Adipocyte (in vitro differentiated cells): ENCODE data around the gene NUBPL.
"Not testable (repeated sequence)": the region's sequence is repeated elsewhere in the genome, so short reads cannot be mapped to it uniquely, and the experiment has no call there.

Experiments
- DNase-seq: peaks from one replicate; pipeline ENCODE4 v3.0.0-alpha.2; 2015; ENCODE audit warnings: low read depth
- H3K27me3 ChIP-seq: replicated peaks from 2 replicates; pipeline ENCODE4 v1.7.0; 2013; ENCODE audit warnings: mild to moderate bottlenecking, low read length, moderate library complexity; ENCODE audit not compliant: control insufficient read depth, insufficient read depth
- H3K36me3 ChIP-seq: 2 replicates; pipeline ENCODE4 v1.7.0; 2013; ENCODE audit warnings: low read length, mild to moderate bottlenecking, moderate library complexity; ENCODE audit not compliant: control insufficient read depth, insufficient read depth, severe bottlenecking
- H3K4me1 ChIP-seq: 2 replicates; pipeline ENCODE4 v1.7.0; 2013; ENCODE audit warnings: mild to moderate bottlenecking, low read length, moderate library complexity; ENCODE audit not compliant: control insufficient read depth, insufficient read depth
- H3K4me3 ChIP-seq: 2 replicates; pipeline ENCODE4 v1.7.0; 2013; ENCODE audit warnings: mild to moderate bottlenecking, low read length, moderate library complexity
- H3K9ac ChIP-seq: 2 replicates; pipeline ENCODE4 v1.7.0; 2013; ENCODE audit warnings: mild to moderate bottlenecking, low read length, moderate library complexity
- H3K9me3 ChIP-seq: 2 replicates; pipeline ENCODE4 v1.7.0; 2013; ENCODE audit warnings: mild to moderate bottlenecking, low read length, moderate library complexity; ENCODE audit not compliant: control insufficient read depth

NUBPL gene

GRCh38 chr14:31705731-31706130, 144.5 kb downstream of the NUBPL start:
- no peaks in the 10 kb centered on the region for H3K27me3 ChIP-seq
- no peak for DNase-seq
- no peak overlapping the region for H3K9ac ChIP-seq
- H3K4me1 ChIP-seq: no peaks in the 10 kb centered on the region
- no peak overlapping the region for H3K4me3 ChIP-seq
- H3K36me3 ChIP-seq: no peaks in the 10 kb centered on the region
- H3K9me3 ChIP-seq: peaks cover 8% of the 10 kb centered on the region

DNA sequence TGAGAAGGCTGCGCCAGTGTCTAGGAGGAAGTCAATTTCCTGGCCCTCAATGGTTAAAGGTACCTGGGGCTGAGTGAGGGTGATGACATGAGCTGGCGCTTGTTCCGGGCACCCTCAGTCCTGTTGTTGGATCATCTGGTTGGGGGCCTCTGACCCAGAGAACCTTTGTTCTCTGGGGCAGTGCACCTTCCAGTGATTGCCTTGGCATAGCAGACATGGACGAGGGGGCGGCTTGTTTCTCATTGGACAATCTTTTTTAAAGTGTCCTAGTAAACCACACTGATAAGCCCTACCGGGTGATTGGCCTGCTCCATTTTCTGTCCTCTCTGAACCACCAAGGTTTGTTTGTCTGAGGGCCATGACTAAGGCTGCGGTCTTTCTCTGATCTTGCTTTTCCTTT, 147.5 kb downstream of the NUBPL start:
- not testable (repeated sequence) for H3K36me3 ChIP-seq, H3K4me1 ChIP-seq, H3K9me3 ChIP-seq, DNase-seq, H3K27me3 ChIP-seq, H3K4me3 ChIP-seq, H3K9ac ChIP-seq

DNA sequence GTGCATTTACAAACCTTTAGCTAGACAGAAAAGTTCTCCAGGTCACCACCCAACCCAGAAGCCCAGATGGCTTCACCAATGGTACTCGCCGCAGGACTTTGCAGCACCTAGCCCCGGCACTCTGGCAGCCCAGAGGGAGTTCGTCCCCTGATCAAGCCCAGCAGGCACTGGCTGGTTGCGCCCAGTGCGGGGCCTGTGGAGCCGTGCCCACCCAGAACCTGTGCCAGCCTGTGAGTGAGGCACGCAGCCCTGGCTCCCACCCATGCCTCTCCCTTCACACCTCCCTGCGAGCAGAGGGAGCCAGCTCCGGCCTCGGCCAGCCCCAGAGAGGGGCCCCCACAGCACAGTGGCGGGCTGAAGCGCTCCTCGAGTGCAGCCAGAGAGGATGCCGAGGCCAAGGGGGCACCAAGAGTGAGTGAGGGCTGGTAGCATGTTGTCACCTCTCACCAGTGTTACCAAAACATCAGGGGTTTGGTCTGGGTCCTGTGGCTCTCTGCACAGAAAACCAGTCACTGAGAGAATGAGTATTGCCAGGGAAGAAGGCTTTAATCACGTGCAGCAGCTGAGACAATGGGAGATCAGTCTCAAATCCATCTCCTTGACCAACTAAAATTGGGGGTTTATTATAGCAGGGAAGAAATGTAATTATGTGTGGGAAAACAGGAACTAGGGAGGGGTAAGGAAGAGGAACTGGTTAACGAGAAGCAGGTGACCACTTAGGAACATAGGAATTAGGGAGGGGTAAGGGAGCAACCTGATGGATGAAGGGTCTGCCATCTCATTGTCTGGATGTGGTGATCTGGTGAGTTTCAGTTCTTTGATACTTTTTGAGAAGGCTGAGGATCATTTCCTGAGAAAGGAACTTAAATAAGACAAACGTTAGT, 151.3 kb downstream of the NUBPL start:
- Histone ChIP-seq H3K9me3 (no peaks in the 10 kb centered on the region), H3K9ac (no peak overlapping the region), H3K27me3 (no peaks in the 10 kb centered on the region), H3K4me1 (peaks cover 1% of the 10 kb centered on the region), H3K36me3 (no peaks in the 10 kb centered on the region), H3K4me3 (no peak overlapping the region)
- no peak for DNase-seq

- H3K4me1 ChIP-seq: peaks cover 5% of the 10 kb centered on the region
- DNase-seq: no peak
Measured at GRCh38 chr14:31716208-31716607, 155.0 kb downstream of the NUBPL start.

DNA sequence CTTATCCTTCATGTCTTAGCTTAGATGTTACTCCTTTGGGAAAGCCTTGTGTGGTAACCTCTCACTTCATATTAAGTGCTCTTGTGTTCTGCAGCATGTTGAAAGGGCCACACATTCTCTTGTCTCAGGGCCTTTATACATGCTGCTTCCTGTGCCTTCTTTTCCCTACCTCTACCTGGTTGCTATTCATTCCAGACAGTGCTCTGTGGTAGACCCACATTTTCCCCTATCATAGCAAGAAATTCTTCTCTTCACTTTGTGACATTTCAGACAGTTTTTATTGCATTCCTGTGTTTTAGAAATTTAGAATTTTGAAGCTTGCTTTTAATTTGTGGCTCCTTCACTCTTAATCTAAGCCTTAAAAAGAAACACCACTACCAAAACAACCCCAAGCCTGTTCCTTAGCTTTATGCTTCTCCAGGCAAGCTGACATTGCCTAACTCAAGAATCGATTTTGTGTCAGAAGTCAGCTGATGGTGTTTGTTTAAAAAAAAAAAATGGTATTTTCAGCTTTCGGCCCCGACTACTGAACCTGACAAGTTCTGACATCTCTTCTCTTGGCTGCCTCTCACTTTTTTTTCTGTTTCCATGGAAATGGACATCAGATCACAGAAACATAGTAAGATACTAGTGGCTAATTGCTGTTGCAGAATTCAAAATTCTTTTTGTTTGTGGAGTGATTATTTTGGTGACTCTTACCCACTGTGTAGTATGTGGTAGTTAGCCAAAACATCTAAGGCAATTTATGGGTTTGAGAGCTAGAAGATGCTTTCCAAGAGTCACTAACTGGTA, 156.3 kb downstream of the NUBPL start:
- no peak overlapping the region for H3K9ac ChIP-seq
- no peaks in the 10 kb centered on the region for H3K36me3 ChIP-seq
- no peaks in the 10 kb centered on the region for H3K27me3 ChIP-seq
- H3K4me1 ChIP-seq: peaks cover 5% of the 10 kb centered on the region
- DNase-seq: no peak
- no peak overlapping the region for H3K4me3 ChIP-seq
- H3K9me3 ChIP-seq: no peaks in the 10 kb centered on the region

More at GRCh38 chr14:31716208-31716607, 155.0 kb downstream of the NUBPL start:
- Histone ChIP-seq H3K9ac (no peak overlapping the region), H3K36me3 (no peaks in the 10 kb centered on the region), H3K9me3 (no peaks in the 10 kb centered on the region), H3K27me3 (no peaks in the 10 kb centered on the region), H3K4me3 (no peak overlapping the region)

DNA sequence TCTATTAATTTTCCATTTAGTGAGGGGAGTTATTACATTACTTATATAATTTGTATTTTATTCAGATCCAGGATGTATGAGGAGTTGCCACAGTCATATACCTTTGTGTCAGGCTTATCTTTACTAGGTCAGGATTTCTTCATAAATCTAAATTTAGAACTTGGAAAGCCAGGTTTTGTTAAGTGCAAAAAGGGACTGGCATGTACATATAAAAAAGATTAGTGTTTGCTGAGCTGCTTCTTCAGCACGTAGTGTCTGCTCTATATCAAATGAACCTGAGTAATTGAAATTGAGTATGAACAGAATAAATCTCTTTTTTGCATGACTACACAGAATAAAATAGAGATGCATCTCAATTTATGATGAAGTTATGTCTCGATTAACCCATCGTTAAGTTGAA, 157.4 kb downstream of the NUBPL start:
- H3K36me3 ChIP-seq: no peaks in the 10 kb centered on the region
- H3K27me3 ChIP-seq: no peaks in the 10 kb centered on the region
- no peak overlapping the region for H3K9ac ChIP-seq
- DNase-seq: no peak
- peaks cover 5% of the 10 kb centered on the region for H3K4me1 ChIP-seq
- H3K9me3 ChIP-seq: no peaks in the 10 kb centered on the region
- no peak overlapping the region for H3K4me3 ChIP-seq

GRCh38 chr14:31718985-31719384, 157.8 kb downstream of the NUBPL start:
- Histone ChIP-seq H3K4me3 (no peak overlapping the region), H3K9ac (no peak overlapping the region)

DNA sequence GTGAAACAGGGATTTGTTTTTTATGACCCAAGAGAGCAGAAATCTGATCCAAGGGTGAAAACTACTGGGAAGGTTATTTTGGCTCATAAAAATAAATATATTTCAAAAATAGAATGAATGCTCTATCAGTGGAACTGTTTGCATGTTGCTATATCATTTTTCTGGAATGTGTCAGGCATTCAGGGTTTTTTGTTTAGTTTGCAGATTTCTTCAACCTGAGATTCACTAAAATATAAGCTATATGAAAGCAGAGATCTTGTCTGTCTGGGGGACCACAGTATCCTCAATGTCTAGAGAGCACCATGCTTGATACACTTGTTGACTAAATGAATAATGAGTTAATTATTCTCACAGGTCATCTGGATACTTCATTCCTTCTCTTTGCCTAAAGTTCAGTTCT, 165.1 kb downstream of the NUBPL start:
- H3K4me3 ChIP-seq: no peak overlapping the region
- DNase-seq: no peak
- H3K9me3 ChIP-seq: peaks cover 7% of the 10 kb centered on the region
- H3K36me3 ChIP-seq: peaks cover 2% of the 10 kb centered on the region
- no peaks in the 10 kb centered on the region for H3K4me1 ChIP-seq
- H3K9ac ChIP-seq: no peak overlapping the region
- H3K27me3 ChIP-seq: no peaks in the 10 kb centered on the region

More at GRCh38 chr14:31718985-31719384, 157.8 kb downstream of the NUBPL start:
- DNase-seq: no peak
- Histone ChIP-seq H3K36me3 (no peaks in the 10 kb centered on the region), H3K27me3 (no peaks in the 10 kb centered on the region), H3K4me1 (peaks cover 5% of the 10 kb centered on the region), H3K9me3 (no peaks in the 10 kb centered on the region)

- no peaks in the 10 kb centered on the region for H3K27me3 ChIP-seq
- peaks cover 2% of the 10 kb centered on the region for H3K36me3 ChIP-seq
- H3K4me1 ChIP-seq: no peaks in the 10 kb centered on the region
- DNase-seq: no peak
- peaks cover 7% of the 10 kb centered on the region for H3K9me3 ChIP-seq
- no peak overlapping the region for H3K9ac ChIP-seq
- no peak overlapping the region for H3K4me3 ChIP-seq
Measured at GRCh38 chr14:31727797-31728196, 166.6 kb downstream of the NUBPL start.

GRCh38 chr14:31740688-31741087, 179.5 kb downstream of the NUBPL start:
- H3K9me3 ChIP-seq: peaks cover 3% of the 10 kb centered on the region
- no peak overlapping the region for H3K9ac ChIP-seq
- H3K36me3 ChIP-seq: no peaks in the 10 kb centered on the region
- no peaks in the 10 kb centered on the region for H3K4me1 ChIP-seq
- DNase-seq: no peak
- no peaks in the 10 kb centered on the region for H3K27me3 ChIP-seq
- no peak overlapping the region for H3K4me3 ChIP-seq

GRCh38 chr14:31745741-31746140, 184.5 kb downstream of the NUBPL start:
- DNase-seq: no peak
- Histone ChIP-seq H3K4me3 (no peak overlapping the region), H3K9me3 (peaks cover 23% of the 10 kb centered on the region), H3K9ac (no peak overlapping the region), H3K27me3 (no peaks in the 10 kb centered on the region), H3K4me1 (no peaks in the 10 kb centered on the region), H3K36me3 (no peaks in the 10 kb centered on the region)
